Astrocyte of the spinal cord (primary cell): ENCODE data around the gene RTL10.
A peak's percentile ranks its signal among the peaks of the same experiment; 100 is the strongest.

Experiments
- DNase-seq: peaks from one replicate; pipeline ENCODE4 v3.0.0; 2011; ENCODE audit warnings: low read depth, low spot score
- H3K4me3 ChIP-seq: 2 replicates; pipeline ENCODE4 v1.5.1; 2011; ENCODE audit warnings: low read depth, mild to moderate bottlenecking, low read length, moderate library complexity
- in situ Hi-C: cut with HindIII; loops from 2 replicates; pipeline ENCODE4 v1.10.0; 2017; ENCODE audit warnings: low sequenced_read_pairs
- TF ChIP-seq, protein P1 (sequence below): IDR thresholded peaks from 2 replicates; pipeline ENCODE4 v1.5.1; 2012; ENCODE audit warnings: low read depth, mild to moderate bottlenecking, low read length, inconsistent platforms

The RTL10 gene

DNA sequence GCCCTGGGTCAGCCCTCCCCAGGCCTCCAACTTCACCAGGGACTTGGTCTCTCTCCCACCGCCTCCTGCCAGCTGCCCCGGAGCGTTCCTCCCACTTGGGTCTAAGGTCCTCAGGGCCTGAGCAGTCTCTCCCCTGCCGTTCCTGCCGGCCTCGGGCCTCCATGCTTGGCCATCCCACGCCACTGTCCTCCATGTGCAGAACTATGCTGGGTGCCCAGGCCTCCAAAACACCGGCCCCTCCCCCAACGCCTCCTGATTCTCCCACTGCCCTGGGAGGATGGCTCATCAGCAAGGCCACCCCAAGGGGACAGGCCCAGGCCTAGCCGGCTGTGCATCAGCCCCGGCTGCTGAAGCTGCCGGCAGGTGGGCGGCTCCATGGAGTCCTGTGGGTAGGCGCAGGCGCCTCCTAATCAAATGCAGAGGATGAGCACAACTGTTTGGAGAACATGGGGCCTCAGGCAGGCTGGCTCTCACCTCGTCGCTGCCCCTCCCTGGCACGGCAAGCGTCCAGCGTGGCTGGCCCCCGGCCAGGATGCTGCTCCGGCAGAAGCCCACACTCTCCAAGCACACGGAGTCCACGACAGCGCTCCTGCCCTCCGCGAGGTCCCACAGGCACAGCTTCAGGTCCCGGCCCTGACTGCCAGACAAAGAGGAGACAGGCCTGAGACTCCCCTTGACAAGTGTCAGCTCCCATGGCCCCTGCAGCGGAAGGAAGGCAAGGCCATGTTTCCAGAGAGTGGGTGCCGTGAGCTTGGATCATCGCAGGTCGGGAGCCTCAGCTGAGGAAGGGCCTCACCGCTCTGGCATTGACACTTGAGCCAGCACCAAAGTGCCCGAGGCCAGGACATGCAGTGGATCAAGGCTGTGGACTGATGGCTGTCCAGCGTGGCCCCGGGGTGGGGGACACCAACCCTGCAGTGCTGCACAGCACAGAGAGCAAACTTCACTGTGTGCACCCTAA is 42.6 kb downstream of the RTL10 start:
- in situ Hi-C loops = no loop called here
- DNase-seq = no peak
- no peak overlapping the region for H3K4me3 ChIP-seq
- TF ChIP-seq, protein P1, sequence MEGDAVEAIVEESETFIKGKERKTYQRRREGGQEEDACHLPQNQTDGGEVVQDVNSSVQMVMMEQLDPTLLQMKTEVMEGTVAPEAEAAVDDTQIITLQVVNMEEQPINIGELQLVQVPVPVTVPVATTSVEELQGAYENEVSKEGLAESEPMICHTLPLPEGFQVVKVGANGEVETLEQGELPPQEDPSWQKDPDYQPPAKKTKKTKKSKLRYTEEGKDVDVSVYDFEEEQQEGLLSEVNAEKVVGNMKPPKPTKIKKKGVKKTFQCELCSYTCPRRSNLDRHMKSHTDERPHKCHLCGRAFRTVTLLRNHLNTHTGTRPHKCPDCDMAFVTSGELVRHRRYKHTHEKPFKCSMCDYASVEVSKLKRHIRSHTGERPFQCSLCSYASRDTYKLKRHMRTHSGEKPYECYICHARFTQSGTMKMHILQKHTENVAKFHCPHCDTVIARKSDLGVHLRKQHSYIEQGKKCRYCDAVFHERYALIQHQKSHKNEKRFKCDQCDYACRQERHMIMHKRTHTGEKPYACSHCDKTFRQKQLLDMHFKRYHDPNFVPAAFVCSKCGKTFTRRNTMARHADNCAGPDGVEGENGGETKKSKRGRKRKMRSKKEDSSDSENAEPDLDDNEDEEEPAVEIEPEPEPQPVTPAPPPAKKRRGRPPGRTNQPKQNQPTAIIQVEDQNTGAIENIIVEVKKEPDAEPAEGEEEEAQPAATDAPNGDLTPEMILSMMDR = no peak

DNA sequence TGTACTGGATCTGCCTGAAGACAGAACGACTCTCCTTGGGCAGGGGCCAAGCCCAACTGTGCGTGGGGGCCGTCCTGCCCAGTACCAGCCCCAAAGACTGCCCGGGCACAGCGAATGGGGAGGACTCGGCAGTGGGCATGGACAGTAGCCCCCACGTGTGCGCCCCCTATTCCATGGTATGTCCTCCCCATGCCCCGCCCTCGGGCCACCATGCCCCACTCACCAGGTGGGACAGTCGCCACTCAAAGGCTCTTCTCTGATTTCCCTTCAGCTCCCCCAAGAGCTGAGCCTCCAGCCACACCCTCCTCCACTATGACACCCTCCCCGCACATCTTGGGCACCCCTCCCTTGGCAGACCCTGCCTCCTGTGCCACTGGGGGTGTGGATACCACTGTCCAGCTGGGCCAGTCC is 43.5 kb downstream of the RTL10 start:
- in situ Hi-C loops = no loop called here
- DNase-seq = no peak
- TF ChIP-seq, protein P1 = no peak

DNA sequence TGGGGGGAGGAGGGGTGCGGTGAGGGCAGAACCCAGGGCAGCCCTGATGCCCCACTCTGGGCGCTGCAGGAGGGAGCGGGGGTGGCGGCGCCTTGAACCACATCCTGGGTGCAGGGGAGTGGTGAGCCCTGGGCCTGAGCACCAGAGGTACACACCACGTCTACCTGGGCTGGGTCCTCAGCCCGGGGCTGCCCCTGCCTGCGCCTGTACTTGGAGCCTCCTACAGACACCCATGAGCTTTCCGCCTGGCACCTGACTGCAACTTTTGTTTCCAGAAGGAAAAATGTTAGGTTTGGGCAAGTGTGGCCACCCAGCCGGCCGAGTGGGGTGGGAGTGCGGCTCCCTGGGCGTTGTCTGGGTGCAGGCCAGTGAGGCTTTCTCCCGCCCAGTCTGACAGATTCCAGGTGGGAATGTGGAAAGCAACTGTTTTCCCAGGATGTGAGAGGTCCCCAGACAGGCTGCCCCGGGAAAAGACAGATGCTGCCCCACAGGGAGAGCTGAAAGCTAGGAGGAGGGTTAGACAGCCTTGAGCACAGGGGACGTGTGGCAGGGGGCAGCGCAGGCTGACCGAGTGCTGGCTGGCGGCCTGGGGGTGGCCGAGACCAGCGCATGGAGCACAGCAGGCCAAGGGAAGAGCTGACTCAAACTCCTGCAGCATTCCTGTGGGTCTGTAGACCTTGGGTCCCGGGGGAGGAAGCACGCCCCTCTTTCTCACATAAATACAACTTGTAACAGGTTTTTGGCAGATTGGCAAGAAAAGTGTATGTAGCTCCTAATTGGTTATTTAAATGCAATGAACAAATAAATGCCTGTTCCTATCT is 44.1 kb downstream of the RTL10 start:
- DNase-seq = peak; percentile 89
- H3K4me3 ChIP-seq = no peak overlapping the region
- in situ Hi-C loops = no loop called here
- TF ChIP-seq, protein P1 = no peak

More for the DNA sequence above, 43.5 kb downstream of the RTL10 start:
- no peak overlapping the region for H3K4me3 ChIP-seq

DNA sequence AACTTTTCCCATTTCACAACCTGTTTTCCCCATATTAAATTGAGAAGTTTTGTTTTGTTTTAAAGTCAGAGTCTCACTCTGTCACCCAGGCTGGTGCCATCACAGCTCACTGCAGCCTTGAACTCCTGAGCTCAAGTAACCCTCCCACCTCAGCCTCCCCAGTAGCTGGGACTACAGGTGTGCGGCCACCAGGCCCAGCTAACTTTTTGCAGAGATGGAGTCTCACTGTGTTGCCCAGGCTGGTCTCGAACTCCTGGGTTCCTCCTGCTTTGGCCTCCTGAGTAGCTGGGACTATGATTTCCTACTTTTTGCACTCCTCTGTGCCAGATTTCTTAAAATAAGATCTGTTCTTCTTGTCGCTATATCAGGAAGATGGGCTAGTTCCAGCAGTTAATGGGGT is 44.9 kb downstream of the RTL10 start:
- H3K4me3 ChIP-seq = no peak overlapping the region
- no peak for DNase-seq
- TF ChIP-seq, protein P1 = no peak
- in situ Hi-C loops = no loop called here

DNA sequence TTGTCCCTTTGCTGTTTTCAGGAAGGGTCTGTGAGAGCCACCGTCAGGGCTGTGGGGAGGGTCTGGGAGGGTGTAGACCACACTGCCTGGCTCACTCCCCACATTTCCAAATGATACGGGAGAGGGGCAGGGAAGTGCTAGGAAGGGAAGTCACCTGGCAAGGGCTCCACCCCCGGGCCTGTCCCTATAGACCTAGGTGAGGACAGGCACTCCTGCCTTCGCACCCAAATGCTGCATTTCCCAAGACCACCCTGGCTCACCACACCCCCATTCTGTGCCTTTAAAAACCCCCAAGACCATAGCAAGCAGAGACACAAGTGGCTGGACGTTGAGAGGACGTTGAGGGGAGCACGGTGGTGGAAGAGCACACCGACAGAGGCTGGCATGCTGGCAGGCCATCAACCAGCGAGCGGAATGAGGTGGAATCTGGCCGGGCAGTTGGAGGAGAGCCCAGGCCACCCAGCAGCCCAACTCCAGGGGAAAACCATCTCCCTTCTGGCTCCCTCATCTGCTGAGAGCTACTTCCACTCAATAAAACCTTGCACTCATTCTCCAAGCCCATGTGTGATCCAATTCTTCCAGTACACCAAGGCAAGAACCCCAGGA is 45.7 kb downstream of the RTL10 start:
- TF ChIP-seq, protein P1 = no peak
- in situ Hi-C loops = no loop called here
- DNase-seq = no peak
- H3K4me3 ChIP-seq = no peak overlapping the region
